ENCODE measurements around the gene TAF11L2. TPM values are rescaled to one million over a fixed set of nuclear protein-coding genes. Genes with fewer than 3 reads are reported as not detected.
"Not testable (repeated sequence)": the region's sequence is repeated elsewhere in the genome, so short reads cannot be mapped to it uniquely, and the experiment has no call there.

Gene TAF11L2
- total RNA-seq, 2 experiments from 2014 or later = not detected

GRCh38 chr5:17477573-17478265 lies 20.3 kb upstream of the TAF11L2 start:
- Histone ChIP-seq H3K9me3 (ENCODE audit: low read length) (no peaks in the 10 kb centered on the region), H3K4me2 (ENCODE audit: low read length) (no peak overlapping the region), H3K79me2 (ENCODE audit: insufficient read depth, low read depth, low read length) (no peaks in the 10 kb centered on the region), H4K20me1 (ENCODE audit: insufficient read depth, low read length) (no peaks in the 10 kb centered on the region), H3K4me3 (ENCODE audit: low read depth, low read length, poor library complexity, severe bottlenecking) (no peak overlapping the region), H3K27ac (ENCODE audit: low read depth, low read length, poor library complexity, severe bottlenecking) (no peak overlapping the region), H3K9me2 (ENCODE audit: insufficient read depth, low read length) (no peaks in the 10 kb centered on the region), H2AFZ (ENCODE audit: low read length) (peak overlapping the region; percentile 59), H3K36me3 (ENCODE audit: insufficient read depth, low read length) (no peaks in the 10 kb centered on the region), H3K4me1 (ENCODE audit: insufficient read depth, low read length, poor library complexity, severe bottlenecking) (peaks cover 16% of the 10 kb centered on the region)
- peak; percentile 26 for DNase-seq (ENCODE audit: low spot score)
- intact Hi-C loops (cut with micrococcal nuclease; ENCODE audit: unreplicated experiment) = no loop called here
- ChIA-PET CTCF (ENCODE audit: unreplicated experiment) (no interaction called here), POLR2A (interaction anchor here (0.7 to 1.0 kb wide), 2 partner anchors 8 to 104 kb away, joined by 3 to 4 read pairs; no protein-coding TSS in a partner anchor)
- no TSS peak for BruUV-seq (replicated peaks)
- TF ChIP-seq CTCF (conservative IDR thresholded peaks at IDR 0.05; ENCODE audit: low read length) (no peak), EZH2phosphoT487 (IDR thresholded peaks at IDR 0.05; ENCODE audit: borderline replicate concordance, low read depth, low read length) (no peak)

GRCh38 chr5:17481378-17481777 lies 16.7 kb upstream of the TAF11L2 start:
- H3K4me2 ChIP-seq (ENCODE audit: low read length) = no peak overlapping the region
- intact Hi-C loops (cut with micrococcal nuclease; ENCODE audit: unreplicated experiment) = no loop called here
- no peak for DNase-seq (ENCODE audit: low spot score)
- no peak overlapping the region for H3K27ac ChIP-seq (ENCODE audit: low read depth, low read length, poor library complexity, severe bottlenecking)
- H4K20me1 ChIP-seq (ENCODE audit: insufficient read depth, low read length) = no peaks in the 10 kb centered on the region
- ChIA-PET CTCF (ENCODE audit: unreplicated experiment) (no interaction called here), POLR2A (interaction anchor here (0.7 to 1.9 kb wide), 2 partner anchors 14 to 41 kb away, joined by 3 to 6 read pairs; no protein-coding TSS in a partner anchor)
- H3K9me2 ChIP-seq (ENCODE audit: insufficient read depth, low read length) = no peaks in the 10 kb centered on the region
- H3K36me3 ChIP-seq (ENCODE audit: insufficient read depth, low read length) = no peaks in the 10 kb centered on the region
- H3K4me3 ChIP-seq (ENCODE audit: low read depth, low read length, poor library complexity, severe bottlenecking) = no peak overlapping the region
- BruUV-seq (replicated peaks) = no TSS peak
- no peaks in the 10 kb centered on the region for H3K79me2 ChIP-seq (ENCODE audit: insufficient read depth, low read depth, low read length)
- TF ChIP-seq EZH2phosphoT487 (IDR thresholded peaks at IDR 0.05; ENCODE audit: borderline replicate concordance, low read depth, low read length) (no peak), CTCF (conservative IDR thresholded peaks at IDR 0.05; ENCODE audit: low read length) (no peak)
- H2AFZ ChIP-seq (ENCODE audit: low read length) = no peak overlapping the region
- peaks cover 9% of the 10 kb centered on the region for H3K4me1 ChIP-seq (ENCODE audit: insufficient read depth, low read length, poor library complexity, severe bottlenecking)
- H3K9me3 ChIP-seq (ENCODE audit: low read length) = no peaks in the 10 kb centered on the region

- Histone ChIP-seq H3K4me3 (ENCODE audit: low read depth, low read length, poor library complexity, severe bottlenecking) (no peak overlapping the region), H3K9me3 (ENCODE audit: low read length) (no peaks in the 10 kb centered on the region), H3K79me2 (ENCODE audit: insufficient read depth, low read depth, low read length) (no peaks in the 10 kb centered on the region), H3K4me2 (ENCODE audit: low read length) (no peak overlapping the region), H3K4me1 (ENCODE audit: insufficient read depth, low read length, poor library complexity, severe bottlenecking) (peaks cover 4% of the 10 kb centered on the region), H3K9me2 (ENCODE audit: insufficient read depth, low read length) (no peaks in the 10 kb centered on the region), H3K36me3 (ENCODE audit: insufficient read depth, low read length) (no peaks in the 10 kb centered on the region), H4K20me1 (ENCODE audit: insufficient read depth, low read length) (no peaks in the 10 kb centered on the region), H3K27ac (ENCODE audit: low read depth, low read length, poor library complexity, severe bottlenecking) (no peak overlapping the region), H2AFZ (ENCODE audit: low read length) (no peak overlapping the region)
- BruUV-seq (replicated peaks) = no TSS peak
- CTCF ChIA-PET (ENCODE audit: unreplicated experiment) = no interaction called here
- no peak for TF ChIP-seq EZH2phosphoT487 (IDR thresholded peaks at IDR 0.05; ENCODE audit: borderline replicate concordance, low read depth, low read length)
- no peak for TF ChIP-seq CTCF (conservative IDR thresholded peaks at IDR 0.05; ENCODE audit: low read length)
- POLR2A ChIA-PET = interaction anchor here (0.7 kb wide), 2 partner anchors 105 to 613 kb away, joined by 4 to 6 read pairs; no protein-coding TSS in a partner anchor
- no peak for DNase-seq (ENCODE audit: low spot score)
- intact Hi-C loops (cut with micrococcal nuclease; ENCODE audit: unreplicated experiment) = no loop called here
These were observed 15.2 kb upstream of the TAF11L2 start for GRCh38 chr5:17482790-17483189.

- CTCF ChIA-PET (ENCODE audit: unreplicated experiment); H3K4me1 ChIP-seq (ENCODE audit: insufficient read depth, low read length, poor library complexity, severe bottlenecking); H3K4me3 ChIP-seq (ENCODE audit: low read depth, low read length, poor library complexity, severe bottlenecking); H2AFZ ChIP-seq (ENCODE audit: low read length); H3K36me3 ChIP-seq (ENCODE audit: insufficient read depth, low read length); DNase-seq (ENCODE audit: low spot score); H3K9me2 ChIP-seq (ENCODE audit: insufficient read depth, low read length); H3K79me2 ChIP-seq (ENCODE audit: insufficient read depth, low read depth, low read length); H4K20me1 ChIP-seq (ENCODE audit: insufficient read depth, low read length); H3K4me2 ChIP-seq (ENCODE audit: low read length); H3K9me3 ChIP-seq (ENCODE audit: low read length); BruUV-seq (replicated peaks); intact Hi-C loops (cut with micrococcal nuclease; ENCODE audit: unreplicated experiment); H3K27ac ChIP-seq (ENCODE audit: low read depth, low read length, poor library complexity, severe bottlenecking): not testable (repeated sequence)
- POLR2A ChIA-PET = interaction anchor here (0.6 to 1.2 kb wide), 2 partner anchors 21 to 569 kb away, joined by 3 read pairs; no protein-coding TSS in a partner anchor
These were observed 11.4 kb upstream of the TAF11L2 start for GRCh38 chr5:17486464-17487173.

Data from OCI-LY7 (cell line).